AG04449 (cell line): ENCODE data around the gene ATP6V0E1.

Experiments
- CTCF ChIA-PET: fragments of 350-600 bp; formaldehyde crosslinking; extraction: SDS; loops from one replicate; lab custom pipeline; 2021; ENCODE audit warnings: antibody characterized with exemption; lab: Yijun Ruan, JAX
- POLR2A ChIA-PET: fragments of 400-600, 350-600 bp; formaldehyde crosslinking; extraction: SDS; loops from one replicate; lab custom pipeline; 2020; ENCODE audit warnings: antibody characterized with exemption, inconsistent platforms; lab: Yijun Ruan, JAX
- DNase-seq: peaks from one replicate; pipeline ENCODE4 v3.0.0-alpha.2; 2010; ENCODE audit warnings: low read depth, low spot score
- H3K4me3 ChIP-seq: 2 replicates; pipeline ENCODE4 v1.5.1; 2011; ENCODE audit warnings: low read depth, mild to moderate bottlenecking, control low read depth, low read length
- CTCF ChIP-seq: IDR thresholded peaks from one replicate; pipeline ENCODE4 v1.5.1; 2011; ENCODE audit warnings: mild to moderate bottlenecking, moderate library complexity, low read length, control low read depth, inconsistent platforms; ENCODE audit not compliant: insufficient read depth; ENCODE audit errors: missing control alignments

Gene ATP6V0E1

DNA sequence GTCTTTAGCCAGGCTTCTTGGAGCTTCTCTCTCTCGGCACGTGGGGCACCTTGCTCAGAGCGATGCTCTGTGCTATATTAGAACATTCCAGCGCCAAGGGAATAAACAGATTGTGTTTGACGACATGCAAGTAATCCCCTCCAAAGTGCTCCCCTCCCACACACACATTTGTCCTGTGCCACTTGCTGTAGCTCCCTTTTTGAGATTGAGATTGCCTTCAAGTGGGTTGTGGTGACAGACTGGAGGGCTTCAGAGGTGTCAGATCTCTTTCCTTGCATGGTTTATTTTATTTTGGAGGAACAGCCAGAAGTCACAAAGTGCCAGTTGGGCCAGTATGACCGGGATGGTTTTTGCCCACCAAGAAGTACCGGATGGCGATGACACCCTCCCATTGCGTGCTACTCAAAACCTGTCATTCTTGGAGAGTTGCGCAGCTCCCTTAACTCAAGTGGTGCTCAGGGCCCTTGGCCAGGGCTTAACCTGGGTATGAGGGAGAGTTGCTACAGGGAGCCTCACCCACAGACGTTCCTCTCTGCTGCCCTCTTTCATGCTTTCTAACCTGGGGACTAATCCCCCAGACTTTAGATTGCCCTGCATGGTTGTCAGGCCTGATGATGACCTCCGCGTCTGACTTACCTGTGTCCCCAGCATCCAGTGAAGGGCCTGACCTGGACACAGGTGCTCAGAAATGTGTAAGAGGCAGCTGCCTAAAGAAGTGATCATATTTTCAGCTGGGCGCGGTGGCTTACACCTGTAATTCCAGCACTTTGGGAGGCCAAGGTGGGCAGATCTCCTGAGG is 43.1 kb upstream of the ATP6V0E1 start:
- H3K4me3 ChIP-seq = no peak overlapping the region
- DNase-seq = no peak
- POLR2A ChIA-PET = interaction anchor here (0.6 to 2.1 kb wide), 3 partner anchors 10 to 170 kb away, joined by 3 to 9 read pairs (median 3); partner anchors contain the start of genes ATP6V0E1 and DUSP1
- CTCF ChIA-PET = interaction anchor here (1.1 to 22.5 kb wide), 11 partner anchors 7 to 231 kb away, joined by 3 to 595 read pairs (median 11); no protein-coding TSS in a partner anchor
- no peak for TF ChIP-seq CTCF

DNA sequence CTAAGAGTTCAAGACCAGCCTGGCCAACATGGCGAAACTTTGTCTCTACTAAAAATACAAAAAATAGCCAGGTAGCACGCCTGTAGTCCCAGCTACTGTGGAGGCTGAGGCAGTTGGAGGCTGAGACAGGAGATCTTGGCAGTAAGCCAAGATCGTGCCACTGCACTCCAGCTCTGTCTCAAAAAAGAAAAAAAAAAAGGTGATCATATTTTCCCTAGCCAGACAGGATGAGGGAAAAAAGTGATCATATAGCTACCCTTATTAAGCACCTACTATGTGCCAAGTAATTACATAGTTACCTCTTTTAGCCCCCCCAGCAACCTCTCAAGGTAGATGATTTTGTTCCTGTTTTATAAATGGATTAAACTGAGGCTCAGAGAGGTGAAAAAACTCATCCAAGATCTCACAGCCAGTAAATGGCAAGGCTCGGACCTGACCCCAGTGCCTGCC is 42.5 kb upstream of the ATP6V0E1 start:
- CTCF ChIA-PET = interaction anchor here (1.3 to 22.5 kb wide), 7 partner anchors 8 to 231 kb away, joined by 3 to 595 read pairs (median 12); no protein-coding TSS in a partner anchor
- POLR2A ChIA-PET = interaction anchor here (2.1 kb wide), 1 partner anchor 170 kb away, joined by 9 read pairs; the partner anchor contains the start of gene DUSP1
- DNase-seq = no peak
- no peak overlapping the region for H3K4me3 ChIP-seq
- no peak for TF ChIP-seq CTCF

DNA sequence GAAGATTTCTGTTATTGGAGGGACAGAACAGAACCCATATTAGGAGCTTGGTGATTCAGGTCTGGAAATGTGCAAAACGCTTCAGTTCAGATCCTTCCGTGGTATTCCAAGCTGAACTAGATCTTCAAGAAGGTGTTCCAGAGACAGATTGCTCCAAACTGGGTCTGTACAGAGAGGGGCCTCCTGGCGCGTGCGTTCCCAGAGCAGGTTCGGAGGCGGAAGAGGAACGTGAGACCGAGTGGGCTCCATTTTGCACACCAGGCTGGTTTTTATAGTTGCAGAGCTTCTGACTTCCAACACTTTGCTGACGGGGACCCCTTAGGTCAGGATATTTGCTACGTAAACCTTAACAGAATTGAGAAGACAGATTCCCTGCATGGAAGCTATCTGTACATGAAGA is 41.0 kb upstream of the ATP6V0E1 start:
- H3K4me3 ChIP-seq = no peak overlapping the region
- TF ChIP-seq CTCF = no peak
- ChIA-PET CTCF (interaction anchor here (1.0 to 22.5 kb wide), 5 partner anchors 9 to 233 kb away, joined by 3 to 595 read pairs (median 13); no protein-coding TSS in a partner anchor), POLR2A (interaction anchor here (1.2 to 3.4 kb wide), 4 partner anchors 11 to 209 kb away, joined by 3 to 17 read pairs (median 10); partner anchors contain the start of gene DUSP1)
- DNase-seq = no peak

DNA sequence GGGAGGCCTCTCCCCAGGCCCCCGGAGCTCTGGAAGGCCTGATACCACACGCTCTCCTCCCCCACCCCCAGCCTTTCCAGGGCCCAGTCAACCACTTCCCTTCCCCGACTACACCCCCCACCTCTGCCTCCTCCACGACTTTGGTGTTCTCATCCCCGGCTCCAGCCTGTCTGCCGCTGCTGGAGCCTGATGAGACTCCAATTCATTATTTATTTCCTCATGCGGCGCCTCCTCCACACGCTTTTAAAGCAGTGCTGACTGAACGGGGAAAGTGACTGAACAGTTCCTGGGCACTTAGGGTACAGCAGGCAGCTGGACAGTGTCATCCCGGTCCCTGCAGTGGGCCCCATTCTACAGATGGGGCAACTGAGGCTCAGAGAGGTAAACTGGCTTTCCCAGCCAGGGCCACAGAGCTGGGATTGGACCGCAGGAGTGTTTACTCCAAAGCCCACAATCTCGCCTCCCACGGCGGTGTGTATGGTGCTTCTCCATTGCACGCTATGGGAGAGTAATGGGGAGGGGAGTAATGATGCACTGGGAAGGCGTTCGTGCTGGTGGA is 40.2 kb upstream of the ATP6V0E1 start:
- H3K4me3 ChIP-seq = no peak overlapping the region
- TF ChIP-seq CTCF = no peak
- CTCF ChIA-PET = interaction anchor here (1.1 to 22.5 kb wide), 4 partner anchors 10 to 233 kb away, joined by 3 to 595 read pairs (median 54); no protein-coding TSS in a partner anchor
- peak; percentile 78 for DNase-seq
- POLR2A ChIA-PET = interaction anchor here (0.7 to 3.4 kb wide), 7 partner anchors 9 to 203 kb away, joined by 3 to 17 read pairs (median 4); partner anchors contain the start of genes DUSP1 and RPL26L1

GRCh38 chr5:172943906-172944305 is 39.7 kb upstream of the ATP6V0E1 start:
- DNase-seq = no peak
- H3K4me3 ChIP-seq = no peak overlapping the region
- ChIA-PET POLR2A (interaction anchor here (0.6 to 3.4 kb wide), 8 partner anchors 8 to 211 kb away, joined by 3 to 17 read pairs (median 4); partner anchors contain the start of genes DUSP1 and RPL26L1), CTCF (interaction anchor here (1.1 to 22.5 kb wide), 4 partner anchors 10 to 234 kb away, joined by 3 to 595 read pairs (median 54); no protein-coding TSS in a partner anchor)
- TF ChIP-seq CTCF = no peak
